CD4-positive, alpha-beta T cell treated with Interleukin-17A for 1 hour (primary cell): Measurements from ENCODE around the gene NRXN3.

Source experiments
- DNase-seq: peaks from one replicate; pipeline ENCODE4 v3.0.0-alpha.2; 2020

Gene NRXN3

DNA sequence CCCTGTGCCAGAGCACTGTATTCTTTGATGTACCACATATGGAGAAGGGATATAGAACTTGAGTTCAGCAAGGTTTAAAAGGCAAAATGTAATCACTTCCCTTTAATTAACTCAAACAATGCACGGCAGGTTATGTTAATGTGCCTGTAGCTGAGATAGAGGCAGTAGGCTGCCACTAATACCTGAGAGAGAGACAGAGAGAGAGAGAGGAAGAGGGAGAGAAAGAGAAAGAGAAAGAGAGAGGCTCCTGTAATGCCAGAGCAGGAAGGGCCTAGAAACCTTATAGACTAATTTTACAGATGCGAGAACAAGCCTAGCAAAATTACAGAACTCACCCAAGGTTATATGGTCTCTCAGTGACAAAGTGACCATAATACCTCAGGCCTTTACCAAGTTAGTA is 679.8 kb downstream of the NRXN3 start:
- DNase-seq: no peak

DNA sequence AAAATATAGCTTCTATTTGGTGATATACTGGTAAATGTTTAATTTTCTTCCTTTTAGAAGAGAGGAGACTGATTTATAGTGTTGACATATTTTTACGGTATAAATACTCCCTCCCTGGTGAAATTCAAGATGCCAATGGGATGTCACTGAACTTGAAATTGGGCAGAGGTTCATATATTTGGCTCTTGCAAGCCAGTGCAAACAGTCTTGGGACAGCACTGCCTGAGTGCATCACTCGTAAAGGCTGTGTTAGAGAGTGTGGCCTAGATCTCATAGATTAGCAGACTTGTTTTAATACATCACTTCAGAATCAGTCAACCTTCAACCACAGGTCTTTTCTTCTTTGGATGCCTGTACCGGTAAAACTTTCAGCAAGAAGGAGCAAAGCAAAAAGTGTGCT is 681.0 kb downstream of the NRXN3 start:
- DNase-seq: no peak

DNA sequence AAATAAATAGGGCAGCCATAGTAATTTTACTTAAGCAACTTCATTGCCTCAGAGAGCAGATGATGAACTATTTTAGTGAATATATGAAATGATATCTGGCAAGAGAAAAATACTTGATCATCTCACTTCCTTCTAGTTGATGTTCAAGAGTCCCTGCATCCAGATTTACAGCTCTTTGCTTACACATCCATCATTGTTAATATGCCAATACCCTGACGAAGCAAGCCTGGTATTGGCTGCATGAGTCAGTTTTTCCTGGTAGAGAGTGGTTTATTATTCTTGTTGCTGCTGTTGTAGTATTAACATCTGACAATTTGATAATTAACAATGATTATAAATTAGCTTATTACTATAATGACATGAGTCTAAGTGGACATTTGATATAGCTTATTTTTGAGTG is 681.9 kb downstream of the NRXN3 start:
- DNase-seq: no peak

DNA sequence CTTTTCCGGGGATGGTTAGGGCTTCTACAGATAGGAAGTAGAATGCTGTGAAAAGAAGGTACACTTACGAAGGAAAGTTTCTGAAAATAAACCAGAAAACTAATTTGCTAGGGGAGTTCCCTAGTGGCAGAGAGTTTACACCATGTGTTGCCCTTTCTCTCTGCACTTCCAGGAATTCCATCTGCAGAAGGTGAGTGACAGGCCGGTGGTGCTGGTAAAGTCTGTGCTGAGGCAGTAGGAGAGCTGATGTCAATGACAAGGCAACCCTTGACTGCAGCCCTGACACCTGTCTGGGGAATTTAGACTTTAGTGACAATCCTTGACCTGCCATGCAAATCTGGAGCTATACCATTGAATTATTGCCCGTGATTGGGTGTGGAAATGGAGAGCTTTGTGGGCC is 687.8 kb downstream of the NRXN3 start:
- no peak for DNase-seq

DNA sequence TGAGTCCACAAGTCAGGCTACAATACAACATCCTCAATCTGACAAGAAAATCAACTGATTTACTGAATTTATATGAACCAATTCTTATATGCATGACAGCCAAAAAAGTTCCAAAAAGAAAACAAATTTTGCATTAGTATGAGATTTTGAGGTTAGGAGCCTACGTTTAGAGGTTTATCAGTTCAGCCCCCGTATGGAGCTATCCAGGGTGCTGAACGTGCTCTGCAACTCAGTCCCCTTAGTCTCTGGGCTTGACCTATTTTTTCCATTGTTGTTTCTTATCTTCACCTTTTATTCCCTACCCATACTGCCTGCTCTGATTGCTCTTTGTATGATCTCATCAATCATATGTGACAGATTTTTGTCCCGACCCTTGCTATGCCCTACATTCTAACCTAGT is 693.0 kb downstream of the NRXN3 start:
- DNase-seq: no peak

DNA sequence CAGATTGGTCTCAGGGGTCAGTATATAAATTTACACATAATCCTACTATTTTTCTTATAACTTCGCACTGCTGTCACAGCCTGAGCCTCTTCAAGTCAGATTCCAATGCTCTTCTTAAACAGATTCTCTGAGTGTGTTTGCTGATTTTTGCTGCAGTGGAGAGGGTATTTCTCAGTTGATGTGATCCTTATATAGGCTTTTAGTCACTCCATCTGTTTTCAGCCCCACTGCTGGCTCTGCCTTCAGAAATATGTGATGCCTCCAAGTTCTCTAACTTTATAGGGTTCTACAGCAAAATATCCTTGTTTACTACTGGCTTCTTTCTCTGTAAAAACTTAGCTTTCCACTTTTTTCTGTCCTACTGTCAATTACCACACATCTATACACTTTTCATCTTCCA is 702.7 kb downstream of the NRXN3 start:
- no peak for DNase-seq

DNA sequence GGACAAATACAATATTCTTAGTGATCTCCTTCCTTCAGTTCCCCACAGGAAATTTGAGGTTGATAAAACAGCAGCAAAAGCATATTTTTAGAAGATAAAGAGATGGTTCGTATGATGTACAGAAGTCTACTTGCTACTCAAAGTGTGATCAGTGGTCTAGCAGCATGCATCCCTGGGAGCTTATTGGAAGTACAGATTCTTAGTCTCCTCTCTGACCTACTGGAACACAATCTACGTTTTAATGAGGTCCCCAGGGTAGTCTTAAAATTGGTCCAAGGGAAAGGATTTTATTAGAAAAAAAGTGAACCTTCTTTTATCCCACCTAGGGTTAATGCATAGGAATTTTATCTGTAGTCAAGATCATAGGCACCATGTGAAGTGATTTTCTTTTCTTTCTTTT is 703.4 kb downstream of the NRXN3 start:
- DNase-seq: no peak

DNA sequence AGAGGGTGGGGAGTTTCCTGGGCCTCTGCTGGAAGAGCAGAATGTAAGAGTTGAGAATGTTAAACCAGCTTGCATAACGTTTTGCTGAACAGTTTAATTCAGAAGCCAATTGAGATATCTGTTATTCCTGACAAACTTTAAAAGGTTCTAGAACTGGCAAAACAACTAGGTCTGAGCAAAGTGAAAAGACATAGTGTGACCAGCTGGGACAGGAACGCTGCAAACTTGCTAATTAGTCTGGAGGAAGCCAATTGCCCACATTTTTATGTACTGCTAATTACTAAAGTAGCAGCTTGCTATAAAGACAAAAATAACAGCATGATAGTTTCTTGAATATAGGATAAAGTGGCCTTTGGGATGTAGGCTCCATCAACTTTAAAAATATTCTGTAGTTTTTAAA is 704.9 kb downstream of the NRXN3 start:
- DNase-seq: no peak

DNA sequence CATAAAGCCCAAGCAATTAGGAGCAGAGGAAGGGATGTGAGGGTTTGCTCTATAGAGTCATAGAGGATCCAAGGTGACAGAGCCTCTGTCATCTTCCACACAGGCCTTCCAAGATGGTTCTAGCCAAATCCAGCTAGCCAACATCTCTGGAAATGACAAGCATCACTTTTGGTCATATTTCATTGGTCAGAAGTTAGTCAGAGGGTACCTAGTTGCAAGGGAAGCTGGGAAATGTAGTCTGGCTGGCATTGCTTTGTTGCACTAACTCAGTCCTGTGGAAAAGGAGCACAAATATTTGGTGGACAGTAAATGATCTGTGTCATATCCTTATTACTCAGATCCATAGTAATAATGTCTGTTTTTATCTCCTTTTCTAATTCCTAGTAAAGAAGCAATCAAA is 715.7 kb downstream of the NRXN3 start:
- DNase-seq: no peak

DNA sequence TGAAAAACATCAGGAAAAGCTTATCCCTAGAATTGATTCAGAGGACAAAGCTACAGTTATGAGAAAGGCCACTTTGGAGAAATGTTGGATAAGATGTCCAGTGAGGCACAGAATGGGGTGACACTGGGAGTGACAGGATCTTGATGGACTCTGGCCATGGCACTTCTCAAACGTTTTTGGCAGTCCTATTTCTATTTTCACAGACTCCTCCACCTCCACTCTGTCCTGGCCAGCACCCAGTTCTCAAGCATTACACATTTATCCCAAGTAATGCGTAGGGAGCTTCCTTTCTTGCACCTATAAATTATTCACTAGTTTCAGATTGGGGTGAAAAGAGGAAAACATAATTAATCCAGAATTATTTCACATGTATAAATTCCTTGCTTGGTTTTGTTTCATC is 727.3 kb downstream of the NRXN3 start:
- DNase-seq: no peak

DNA sequence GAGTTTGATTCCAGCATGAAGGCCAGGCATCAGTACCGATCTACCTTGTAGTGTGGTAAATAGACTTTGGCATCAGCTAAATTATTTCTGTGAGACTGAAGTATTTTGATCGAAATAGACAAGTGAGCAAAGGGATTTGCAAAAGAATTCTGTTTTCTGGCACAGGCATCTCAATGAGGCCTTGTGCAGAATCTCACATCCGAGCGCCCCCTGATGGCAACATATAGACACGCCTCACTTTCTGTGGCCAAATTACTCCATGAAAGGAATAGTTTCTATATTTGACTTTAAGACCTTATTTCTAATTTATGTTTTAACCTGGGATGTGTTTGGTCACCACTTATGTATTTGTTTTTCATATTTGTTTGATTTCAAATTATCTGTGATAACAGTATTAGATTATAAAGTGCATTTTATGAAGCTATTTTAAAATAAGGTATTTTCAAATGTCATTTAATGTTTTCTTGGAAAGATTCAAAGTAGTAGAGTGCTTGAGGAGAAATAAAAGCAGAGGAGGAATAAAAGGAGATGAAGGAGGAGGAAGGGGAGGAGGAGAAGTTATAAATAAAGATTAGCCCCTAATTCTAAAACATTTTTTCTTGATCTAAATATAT is 731.9 kb downstream of the NRXN3 start:
- DNase-seq: no peak

DNA sequence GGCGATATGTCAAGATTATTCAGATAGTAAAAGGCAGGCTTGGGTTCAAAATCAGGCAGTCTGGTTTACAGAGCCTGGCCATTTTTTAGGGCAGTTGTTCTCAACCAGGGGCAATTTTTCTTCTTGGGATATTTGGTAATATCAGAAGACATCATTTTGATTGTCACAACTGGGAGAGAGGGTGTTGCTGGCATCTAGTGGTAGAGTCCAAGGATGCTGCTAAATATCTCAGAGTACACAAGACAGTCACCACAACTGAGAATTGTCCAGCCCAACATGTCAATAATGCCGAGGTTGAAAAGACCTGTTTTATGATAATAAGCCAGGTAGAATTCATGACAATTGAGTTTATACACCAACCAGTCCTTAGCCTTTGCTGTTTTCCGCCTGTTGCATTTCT is 733.9 kb downstream of the NRXN3 start:
- DNase-seq: no peak

DNA sequence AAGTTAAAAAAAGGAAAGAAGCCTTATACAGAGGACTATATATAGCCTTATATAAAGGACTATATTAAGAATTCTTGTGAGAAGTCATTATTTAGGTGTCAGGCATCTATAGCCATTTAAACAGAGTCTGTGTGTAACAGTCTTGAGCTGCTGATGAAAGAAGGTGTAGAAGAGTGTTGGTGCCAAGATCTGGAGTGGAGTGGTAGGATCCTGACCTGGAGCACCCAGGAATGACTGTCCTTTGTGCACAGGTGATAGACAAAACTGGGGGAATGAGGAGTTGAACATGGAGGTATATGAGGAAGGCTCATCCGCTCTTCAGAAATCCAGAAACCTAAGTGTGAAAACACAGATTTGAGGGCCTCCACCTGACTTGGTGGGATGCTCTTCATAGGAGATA is 747.3 kb downstream of the NRXN3 start:
- no peak for DNase-seq

DNA sequence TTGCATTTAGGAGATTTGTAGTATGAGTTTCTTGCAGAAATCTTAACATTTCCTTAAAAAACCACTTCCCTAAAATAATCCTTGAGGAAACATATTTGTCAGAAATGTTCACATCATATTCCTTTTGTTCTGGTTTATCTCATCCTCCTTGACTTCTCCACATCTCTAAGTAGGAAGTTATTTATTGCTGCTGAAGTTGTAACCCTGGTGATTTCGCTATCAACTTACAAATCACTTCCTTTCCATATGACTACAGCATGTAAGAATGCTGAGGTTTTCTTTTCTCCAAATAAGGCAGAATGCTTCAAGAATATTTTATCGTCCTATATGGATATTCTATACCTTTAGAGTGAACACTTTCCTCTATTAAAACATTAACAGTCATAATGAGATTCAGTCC is 751.7 kb downstream of the NRXN3 start:
- DNase-seq: no peak

DNA sequence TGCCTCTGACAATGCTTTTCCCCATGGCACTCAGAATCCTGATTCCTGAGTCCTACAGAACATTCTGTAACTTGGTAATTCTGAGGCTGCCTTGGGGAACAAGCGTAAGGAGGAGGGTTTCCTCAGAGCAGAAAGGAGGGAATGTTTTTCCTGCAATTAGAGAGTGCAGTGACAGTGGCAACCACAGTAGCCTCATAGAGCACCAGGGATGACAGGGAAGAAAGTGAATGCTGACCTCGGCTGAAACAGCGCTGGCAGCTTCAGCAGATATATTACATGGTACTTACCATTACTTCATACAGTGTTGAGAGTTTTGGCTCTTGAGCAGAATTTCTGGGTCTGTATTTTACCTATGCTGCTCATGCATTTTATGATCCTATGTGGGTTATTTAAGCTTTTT is 757.1 kb downstream of the NRXN3 start:
- DNase-seq: no peak

DNA sequence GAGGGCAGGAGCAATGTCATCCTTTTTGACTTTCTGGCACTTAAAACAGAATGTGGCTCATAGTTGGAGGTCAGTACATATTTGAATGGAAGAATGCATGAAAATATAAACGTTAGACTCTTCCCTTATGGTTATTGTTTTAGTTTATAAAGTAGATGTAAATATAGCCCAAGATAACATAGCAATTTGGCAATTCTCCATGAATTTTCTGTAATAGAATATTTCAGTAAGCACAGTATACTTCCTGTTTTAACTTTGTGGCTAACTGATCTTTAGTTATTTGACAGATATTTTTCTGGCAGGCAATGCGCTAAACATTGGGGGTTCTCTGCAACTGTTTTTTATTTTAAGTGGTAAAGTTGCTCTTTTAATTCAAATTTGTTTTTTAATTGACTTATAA is 763.0 kb downstream of the NRXN3 start:
- DNase-seq: no peak

DNA sequence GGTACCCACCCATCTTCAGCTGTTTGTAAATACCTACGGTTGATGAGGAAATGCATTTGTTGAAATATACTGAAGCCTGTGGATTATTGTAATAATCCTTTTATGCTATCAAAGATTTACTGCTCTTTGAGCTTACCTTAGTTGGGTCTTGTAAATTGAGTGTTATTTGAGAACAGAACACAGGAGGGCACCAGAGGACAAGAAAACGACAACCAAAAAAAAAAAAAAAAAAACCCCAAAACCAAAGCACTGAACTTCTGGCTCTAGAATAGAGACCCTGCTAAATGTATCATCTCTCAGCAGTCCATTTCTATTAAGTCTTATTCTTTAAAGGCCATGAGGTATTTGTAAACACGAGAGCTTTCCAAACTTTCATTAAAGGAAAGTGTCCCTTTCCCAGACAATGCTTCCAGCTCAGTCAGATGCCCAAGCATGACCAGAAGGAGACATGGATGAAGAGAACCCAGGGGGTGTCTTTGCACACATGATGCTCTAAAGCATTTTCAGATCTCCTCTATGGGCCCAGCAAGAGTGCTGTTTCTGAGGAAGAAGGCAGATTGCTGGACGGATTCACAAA is 763.9 kb downstream of the NRXN3 start:
- DNase-seq: no peak

DNA sequence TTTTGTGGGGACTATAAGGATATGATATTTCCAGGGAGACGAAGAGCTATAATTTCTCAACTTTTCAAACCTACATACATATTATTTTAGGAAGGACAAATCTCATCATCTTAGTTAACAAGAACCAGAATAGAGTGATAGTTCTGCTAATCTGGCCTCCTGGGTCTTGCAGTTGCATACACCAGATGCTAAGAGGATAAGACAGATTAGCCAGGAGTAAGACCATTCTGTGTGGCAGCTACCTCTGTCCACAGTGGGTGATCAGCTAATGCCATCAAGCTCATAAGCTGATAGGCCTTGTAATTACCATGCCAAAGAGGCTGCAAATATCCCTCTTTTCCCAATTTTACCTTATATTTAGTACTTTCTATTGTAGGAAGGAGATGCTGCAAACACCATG is 776.8 kb downstream of the NRXN3 start:
- no peak for DNase-seq

DNA sequence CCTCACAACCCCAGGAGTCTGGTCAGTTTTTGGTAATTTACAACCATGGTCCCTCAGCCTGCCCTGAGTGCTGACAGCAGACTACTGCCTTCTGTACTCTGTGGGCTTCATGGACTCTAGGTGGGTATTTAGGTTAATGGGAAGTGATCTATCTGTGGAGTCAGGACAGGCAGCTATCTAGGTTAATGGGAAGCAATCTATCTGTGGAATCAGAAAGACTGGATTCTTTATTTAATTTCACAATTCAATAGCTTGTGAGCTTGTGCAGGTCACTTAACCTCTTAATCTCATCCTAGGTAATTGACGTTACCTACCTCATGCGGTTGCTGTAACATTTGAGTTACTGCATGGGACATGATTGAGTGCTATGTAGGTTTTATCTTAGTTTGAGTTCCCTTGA is 777.5 kb downstream of the NRXN3 start:
- DNase-seq: no peak

DNA sequence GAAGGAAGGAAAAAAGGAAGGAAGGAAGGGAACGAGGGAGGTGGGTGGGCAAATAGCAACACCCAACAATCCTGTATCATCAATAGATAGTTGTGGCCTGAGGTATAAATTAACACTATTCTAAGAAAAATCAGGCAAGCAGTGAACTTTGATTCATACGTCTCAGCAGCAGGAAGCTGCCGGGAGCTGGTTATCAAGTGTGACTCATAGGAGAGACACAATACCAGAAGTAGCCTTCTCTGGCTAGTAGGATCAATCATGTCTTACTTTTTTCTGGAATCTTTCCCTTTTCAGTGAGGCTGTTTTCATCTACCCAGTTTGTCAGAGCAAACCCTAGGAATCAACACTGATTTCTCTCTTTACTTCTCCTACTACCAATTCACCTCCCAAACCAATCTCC is 780.5 kb downstream of the NRXN3 start:
- no peak for DNase-seq

DNA sequence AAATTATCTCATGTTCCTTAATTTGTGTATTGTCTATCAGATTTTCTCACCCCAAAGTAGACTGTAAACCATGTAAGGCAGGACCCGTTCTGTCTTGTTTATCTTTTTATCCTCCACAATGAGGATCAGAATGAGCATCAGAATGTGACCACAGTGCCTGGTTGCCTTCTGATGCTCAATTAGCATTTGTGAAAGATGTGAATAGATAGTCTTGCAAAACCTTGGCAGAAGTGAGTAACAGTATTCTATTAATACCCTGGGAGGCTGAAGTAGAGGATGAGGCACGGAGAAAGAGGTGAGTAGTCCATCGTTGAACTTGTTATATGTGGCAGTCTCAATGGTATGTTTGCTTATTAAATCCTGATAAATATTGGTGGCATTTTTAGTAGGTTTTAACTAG is 781.4 kb downstream of the NRXN3 start:
- no peak for DNase-seq

DNA sequence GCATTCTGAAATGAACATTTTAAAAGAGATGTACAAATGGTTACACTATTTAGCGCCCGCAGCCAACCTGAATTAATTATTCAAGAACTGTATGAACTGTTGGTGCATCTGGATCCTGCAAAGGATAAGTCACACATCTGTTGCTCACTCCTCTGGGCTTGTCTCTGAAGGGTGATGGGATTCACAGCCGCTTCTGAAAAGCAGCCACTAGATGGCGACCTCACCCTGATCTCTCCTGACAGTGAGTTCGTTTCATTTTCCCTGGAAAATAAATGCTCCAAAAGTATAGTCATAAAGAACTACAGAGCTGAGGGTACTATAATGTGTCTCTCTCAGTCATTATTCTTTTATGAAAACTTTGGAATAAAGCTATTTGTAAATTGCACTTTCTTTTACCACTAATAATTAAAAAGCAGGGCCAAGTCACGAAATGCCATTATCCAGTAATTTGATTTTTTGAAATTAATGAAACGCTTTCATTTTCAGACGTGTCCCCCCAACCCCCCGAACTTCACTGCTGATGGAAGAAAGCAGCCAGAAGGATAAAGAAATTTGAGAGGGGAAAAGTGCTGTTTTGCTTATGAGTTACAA is 789.6 kb downstream of the NRXN3 start:
- DNase-seq: peak; percentile 33

DNA sequence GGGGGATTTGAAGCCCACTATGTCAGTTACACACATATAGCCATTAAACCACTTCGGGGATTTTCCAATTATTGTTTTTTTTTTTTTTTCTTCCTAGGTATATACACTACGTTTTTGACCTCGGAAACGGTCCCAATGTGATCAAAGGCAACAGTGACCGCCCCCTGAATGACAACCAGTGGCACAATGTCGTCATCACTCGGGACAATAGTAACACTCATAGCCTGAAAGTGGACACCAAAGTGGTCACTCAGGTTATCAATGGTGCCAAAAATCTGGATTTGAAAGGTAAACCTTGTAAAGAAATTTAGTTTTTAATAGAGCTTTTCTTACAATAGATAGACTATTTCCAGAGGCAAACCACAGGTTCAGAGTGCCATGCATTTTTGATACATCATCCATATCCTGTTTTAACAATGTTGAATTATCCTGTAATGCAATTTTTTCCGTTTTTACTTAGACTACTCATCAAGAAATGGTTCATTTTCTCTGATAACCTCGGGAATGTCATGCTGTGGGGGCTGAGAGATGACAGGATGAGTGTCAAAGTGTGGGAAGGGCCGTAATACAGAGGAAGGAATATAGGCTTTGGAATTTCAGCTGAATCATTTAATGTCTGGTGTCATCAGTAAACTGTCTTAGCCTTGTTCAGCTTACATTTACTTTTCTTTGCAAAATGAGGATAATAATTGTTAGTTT is 797.1 kb downstream of the NRXN3 start:
- no peak for DNase-seq

DNA sequence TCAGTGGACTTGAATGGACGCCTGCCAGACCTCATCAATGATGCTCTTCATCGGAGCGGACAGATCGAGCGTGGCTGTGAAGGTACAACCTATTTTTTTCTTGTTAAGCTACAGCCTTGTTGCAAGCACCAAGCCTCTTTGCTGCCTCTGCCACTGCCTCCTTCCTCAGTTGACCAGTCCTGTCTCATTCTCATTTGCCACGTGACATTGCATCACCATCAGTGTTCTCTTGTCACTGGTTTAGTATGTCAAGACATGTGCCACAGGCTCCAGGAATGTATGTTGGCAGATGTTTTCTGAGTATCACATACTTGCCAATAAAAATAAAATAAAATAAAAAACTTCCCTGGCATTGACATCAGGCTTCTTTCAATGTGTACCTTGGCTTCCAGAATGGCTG is 798.1 kb downstream of the NRXN3 start:
- no peak for DNase-seq

DNA sequence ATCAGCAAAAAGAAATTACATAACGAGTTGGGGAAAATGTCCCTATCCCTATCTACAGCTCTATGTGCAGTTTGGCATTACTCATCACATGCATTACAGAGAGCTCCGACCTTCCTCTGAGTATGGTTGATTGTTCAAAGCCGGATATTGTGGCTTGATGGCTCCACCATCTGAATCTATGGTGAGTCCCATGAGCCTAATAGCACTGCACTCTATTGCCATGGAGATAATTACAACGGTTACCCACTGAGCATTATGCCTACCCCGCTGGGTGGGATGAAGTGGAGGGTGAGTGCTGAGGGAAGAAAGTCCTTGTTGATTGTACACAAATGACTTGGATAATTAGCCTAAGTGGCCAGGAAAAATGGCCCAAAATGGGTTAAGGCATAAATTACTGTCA is 800.5 kb downstream of the NRXN3 start:
- no peak for DNase-seq
